OCI-M1 (cell line): Measurements from ENCODE around the gene CYP1B1.
"Not testable (repeated sequence)": the region's sequence is repeated elsewhere in the genome, so short reads cannot be mapped to it uniquely, and the experiment has no call there.

Experiments
- DNase-seq: peaks from one replicate; lab custom pipeline; 2025; lab: John Stamatoyannopoulos, UW

CYP1B1 gene

GRCh38 chr2:38098421-38099098, 22.6 kb upstream of the CYP1B1 start:
- DNase-seq: no peak

GRCh38 chr2:38097988-38098385, 22.0 kb upstream of the CYP1B1 start:
- no peak for DNase-seq

GRCh38 chr2:38097258-38097987, 21.5 kb upstream of the CYP1B1 start:
- no peak for DNase-seq

- DNase-seq: peak; percentile 13
Measured at GRCh38 chr2:38095996-38096861, 20.3 kb upstream of the CYP1B1 start.

GRCh38 chr2:38095079-38095995, 19.4 kb upstream of the CYP1B1 start:
- DNase-seq: no peak

- peak; percentile 19 for DNase-seq
Measured at GRCh38 chr2:38093527-38094165, 17.7 kb upstream of the CYP1B1 start.

GRCh38 chr2:38092196-38092902, 16.4 kb upstream of the CYP1B1 start:
- peak; percentile 47 for DNase-seq

GRCh38 chr2:38091760-38092159, 15.8 kb upstream of the CYP1B1 start:
- DNase-seq: no peak

GRCh38 chr2:38090928-38091327, 15.0 kb upstream of the CYP1B1 start:
- no peak for DNase-seq

GRCh38 chr2:38090212-38090611, 14.3 kb upstream of the CYP1B1 start:
- not testable (repeated sequence) for DNase-seq

- not testable (repeated sequence) for DNase-seq
Measured at GRCh38 chr2:38085998-38086698, 10.2 kb upstream of the CYP1B1 start.

GRCh38 chr2:38084556-38084955, 8.6 kb upstream of the CYP1B1 start:
- not testable (repeated sequence) for DNase-seq

- DNase-seq: not testable (repeated sequence)
Measured at GRCh38 chr2:38082727-38083126, 6.8 kb upstream of the CYP1B1 start.

- no peak for DNase-seq
Measured at GRCh38 chr2:38080346-38080745, 4.4 kb upstream of the CYP1B1 start.

- DNase-seq: peak; percentile 85
Measured at GRCh38 chr2:38079116-38080052, 3.4 kb upstream of the CYP1B1 start.

GRCh38 chr2:38077431-38077769, 1.4 kb upstream of the CYP1B1 start:
- DNase-seq: no peak

- DNase-seq: peak; percentile 97
Measured at GRCh38 chr2:38076710-38077430, 919 bp upstream of the CYP1B1 start.

- DNase-seq: peak; percentile 96
Measured at GRCh38 chr2:38076152-38076709, 280 bp upstream of the CYP1B1 start.
